Panc1 (cell line): Measurements from ENCODE around the gene ST3GAL5. TPM values are rescaled to one million over a fixed set of nuclear protein-coding genes. Genes with fewer than 3 reads are reported as not detected.

ENCODE experiments used
- ATAC-seq: fragments of 200-7000 bp; cut with Tn5 transposase; 2 replicates; pipeline ENCODE4 v1.9.1; 2020; ENCODE audit warnings: mild to moderate bottlenecking, moderate library complexity
- BruUV-seq: library from RNA; stranded (reverse); fragments of 400-500 nt; replicated peaks from 2 replicates; lab custom pipeline; 2021; lab: Mats Ljungman, UMichigan
- CTCF ChIA-PET: fragments of 300-600 bp; sonication (Branson Sonifier 250); formaldehyde crosslinking; loops from one replicate; lab custom pipeline; 2022; ENCODE audit warnings: antibody characterized with exemption; lab: Charles Lee
- POLR2A ChIA-PET: fragments of 300-600 bp; sonication (Branson Sonifier 250); formaldehyde crosslinking; loops from one replicate; lab custom pipeline; 2022; ENCODE audit warnings: antibody characterized with exemption; lab: Charles Lee
- DNase-seq: peaks from one replicate; pipeline ENCODE4 v3.0.0-alpha.2; 2010; ENCODE audit warnings: low read depth, low spot score
- H3K27ac ChIP-seq: 2 replicates; pipeline ENCODE4 v1.5.1; 2011; ENCODE audit warnings: mild to moderate bottlenecking, low read length, inconsistent platforms
- H3K27me3 ChIP-seq: fragments of 200-500 bp; sonication (Bioruptor generic); 2 replicates; pipeline ENCODE4 v1.6.0; 2014; ENCODE audit warnings: low read length, inconsistent platforms; ENCODE audit not compliant: control insufficient read depth, insufficient read depth
- H3K36me3 ChIP-seq: fragments of 200-500 bp; sonication (Bioruptor generic); 2 replicates; pipeline ENCODE4 v1.5.1; 2014; ENCODE audit warnings: inconsistent platforms, mild to moderate bottlenecking, low read length, moderate library complexity; ENCODE audit not compliant: control insufficient read depth, insufficient read depth
- H3K4me1 ChIP-seq: 2 replicates; pipeline ENCODE4 v1.5.1; 2011; ENCODE audit warnings: inconsistent platforms, mild to moderate bottlenecking, low read length, moderate library complexity; ENCODE audit not compliant: control insufficient read depth, insufficient read depth
- H3K4me3 ChIP-seq, 2 experiments: 2 replicates each; pipeline ENCODE4 v1.5.1; 2011 to 2012; ENCODE audit warnings: low read depth in 2 of 2, low read length in 2 of 2, mild to moderate bottlenecking in 2 of 2, inconsistent platforms in 1 of 2, moderate library complexity in 1 of 2
- H3K9me3 ChIP-seq: fragments of 200-500 bp; sonication (Bioruptor generic); 2 replicates; pipeline ENCODE4 v1.5.1; 2014; ENCODE audit warnings: low read depth, mild to moderate bottlenecking, inconsistent platforms, low read length, moderate library complexity; ENCODE audit not compliant: control insufficient read depth, insufficient read depth
- CTCF ChIP-seq: fragments of 450-650 bp; IDR thresholded peaks from 2 replicates; pipeline ENCODE4 v1.5.1; 2017; ENCODE audit warnings: mild to moderate bottlenecking
- POLR2AphosphoS5 ChIP-seq: IDR thresholded peaks from 2 replicates; pipeline ENCODE4 v1.6.1; 2012; ENCODE audit warnings: mild to moderate bottlenecking, low read depth, low read length, moderate library complexity
- SIN3A ChIP-seq: IDR thresholded peaks from 2 replicates; pipeline ENCODE4 v1.6.1; 2012; ENCODE audit warnings: low read depth, mild to moderate bottlenecking, low read length, moderate library complexity, borderline replicate concordance; ENCODE audit not compliant: insufficient read depth
- TCF7L2 ChIP-seq: IDR thresholded peaks from 2 replicates; pipeline ENCODE4 v1.6.1; 2011; ENCODE audit warnings: mild to moderate bottlenecking, low read depth, low read length, inconsistent platforms
- in situ Hi-C: cut with HindIII; loops from 2 replicates; pipeline ENCODE4 v1.10.0; 2016; ENCODE audit warnings: low sequenced_read_pairs, low pct_unique_long_range_greater_than_20kb
- intact Hi-C: fragments of 100-400 bp; cut with micrococcal nuclease; formaldehyde crosslinking; loops from one replicate; pipeline ENCODE4 v1.10.0; 2022; ENCODE audit not compliant: unreplicated experiment
- total RNA-seq: library from RNA; stranded (reverse); gene quantifications from one replicate; pipeline ENCODE4 v1.2.1, GENCODE V29; 2021; ENCODE audit not compliant: unreplicated experiment
- TF ChIP-seq, protein P1 (sequence below), 2 experiments: IDR thresholded peaks; 2 replicates each; pipeline ENCODE4 v1.6.1; 2011 to 2012; ENCODE audit warnings: low read depth in 2 of 2, control low read depth in 1 of 2, low read length in 1 of 2, mild to moderate bottlenecking in 1 of 2, moderate library complexity in 1 of 2; ENCODE audit not compliant: insufficient read depth in 1 of 2

Gene ST3GAL5
- total RNA-seq, 1 experiment from 2014 or later: 5.0 TPM

DNA sequence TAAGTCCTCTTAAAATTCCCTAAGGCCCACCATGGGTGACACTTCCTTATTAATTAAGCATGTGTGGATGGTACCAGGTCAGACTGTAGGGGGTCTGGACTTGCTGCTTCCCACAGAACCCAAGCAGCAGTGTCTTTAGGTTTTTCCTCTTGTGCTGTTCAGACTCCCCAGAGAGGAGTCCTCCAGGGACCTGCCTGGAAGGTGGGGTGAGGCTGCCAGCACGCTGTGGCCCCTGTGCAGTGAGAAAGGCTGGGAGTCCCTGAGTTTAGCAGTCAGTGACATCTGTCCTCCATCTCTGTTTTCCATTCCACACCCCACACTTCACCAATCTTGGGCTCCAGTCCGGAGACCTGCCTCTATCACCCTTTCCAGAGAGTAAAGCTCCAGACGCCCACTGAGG is 18.0 kb upstream of the ST3GAL5 start:
- H3K27ac ChIP-seq: no peak overlapping the region
- H3K36me3 ChIP-seq: no peaks in the 10 kb centered on the region
- H3K27me3 ChIP-seq: no peaks in the 10 kb centered on the region
- H3K9me3 ChIP-seq: no peaks in the 10 kb centered on the region
- H3K4me1 ChIP-seq: no peaks in the 10 kb centered on the region
- ChIA-PET CTCF (no interaction called here), POLR2A (no interaction called here)
- no peak for TF ChIP-seq TCF7L2
- no peak for TF ChIP-seq POLR2AphosphoS5
- no peak for TF ChIP-seq CTCF
- DNase-seq (no peak), ATAC-seq (no peak)
- no peak overlapping the region for H3K4me3 ChIP-seq
- BruUV-seq: no TSS peak
- in situ Hi-C loops (no loop called here), intact Hi-C loops (no loop called here)

- no peak overlapping the region for H3K4me3 ChIP-seq
- CTCF ChIA-PET: no interaction called here
- ATAC-seq: no peak
- no peak for DNase-seq
- H3K4me1 ChIP-seq: no peaks in the 10 kb centered on the region
- no peaks in the 10 kb centered on the region for H3K27me3 ChIP-seq
- intact Hi-C loops (no loop called here), in situ Hi-C loops (no loop called here)
- POLR2A ChIA-PET: no interaction called here
- H3K9me3 ChIP-seq: no peaks in the 10 kb centered on the region
- no TSS peak for BruUV-seq
- no peak overlapping the region for H3K27ac ChIP-seq
- no peaks in the 10 kb centered on the region for H3K36me3 ChIP-seq
- TF ChIP-seq TCF7L2 (no peak), SIN3A (no peak), POLR2AphosphoS5 (no peak), CTCF (no peak)
- TF ChIP-seq, protein P1, sequence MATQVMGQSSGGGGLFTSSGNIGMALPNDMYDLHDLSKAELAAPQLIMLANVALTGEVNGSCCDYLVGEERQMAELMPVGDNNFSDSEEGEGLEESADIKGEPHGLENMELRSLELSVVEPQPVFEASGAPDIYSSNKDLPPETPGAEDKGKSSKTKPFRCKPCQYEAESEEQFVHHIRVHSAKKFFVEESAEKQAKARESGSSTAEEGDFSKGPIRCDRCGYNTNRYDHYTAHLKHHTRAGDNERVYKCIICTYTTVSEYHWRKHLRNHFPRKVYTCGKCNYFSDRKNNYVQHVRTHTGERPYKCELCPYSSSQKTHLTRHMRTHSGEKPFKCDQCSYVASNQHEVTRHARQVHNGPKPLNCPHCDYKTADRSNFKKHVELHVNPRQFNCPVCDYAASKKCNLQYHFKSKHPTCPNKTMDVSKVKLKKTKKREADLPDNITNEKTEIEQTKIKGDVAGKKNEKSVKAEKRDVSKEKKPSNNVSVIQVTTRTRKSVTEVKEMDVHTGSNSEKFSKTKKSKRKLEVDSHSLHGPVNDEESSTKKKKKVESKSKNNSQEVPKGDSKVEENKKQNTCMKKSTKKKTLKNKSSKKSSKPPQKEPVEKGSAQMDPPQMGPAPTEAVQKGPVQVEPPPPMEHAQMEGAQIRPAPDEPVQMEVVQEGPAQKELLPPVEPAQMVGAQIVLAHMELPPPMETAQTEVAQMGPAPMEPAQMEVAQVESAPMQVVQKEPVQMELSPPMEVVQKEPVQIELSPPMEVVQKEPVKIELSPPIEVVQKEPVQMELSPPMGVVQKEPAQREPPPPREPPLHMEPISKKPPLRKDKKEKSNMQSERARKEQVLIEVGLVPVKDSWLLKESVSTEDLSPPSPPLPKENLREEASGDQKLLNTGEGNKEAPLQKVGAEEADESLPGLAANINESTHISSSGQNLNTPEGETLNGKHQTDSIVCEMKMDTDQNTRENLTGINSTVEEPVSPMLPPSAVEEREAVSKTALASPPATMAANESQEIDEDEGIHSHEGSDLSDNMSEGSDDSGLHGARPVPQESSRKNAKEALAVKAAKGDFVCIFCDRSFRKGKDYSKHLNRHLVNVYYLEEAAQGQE (IDR thresholded peaks at IDR 0.05; ENCODE audit: insufficient read depth in 1 of 2, low read depth in 2 of 2, low read length in 1 of 2): no peak
Measured at GRCh38 chr2:85905891-85906290, 17.1 kb upstream of the ST3GAL5 start.
